Tongue (tissue), 2 donors: ENCODE measurements around the gene CRB1. TPM values are rescaled to one million over a fixed set of nuclear protein-coding genes. Genes with fewer than 3 reads are reported as not detected.
A peak's percentile ranks its signal among the peaks of the same experiment; 100 is the strongest.

Source experiments
- DNase-seq: peaks from one replicate; pipeline ENCODE4 v3.0.0-alpha.2; 2015
- total RNA-seq: library from RNA; depleted of rRNA; stranded (reverse); fragments of >200 nt; gene quantifications from one replicate; pipeline ENCODE4 v1.2.3, GENCODE V29; 2014

The CRB1 gene
- total RNA-seq, 1 donor from 2014 or later, result 1.2 TPM

- no peak for DNase-seq
These were observed 83.9 kb downstream of the CRB1 start for GRCh38 chr1:197351821-197352440.

GRCh38 chr1:197355248-197355995 is 87.4 kb downstream of the CRB1 start:
- no peak for DNase-seq

- peak; percentile 41 for DNase-seq
These were observed 88.9 kb downstream of the CRB1 start for GRCh38 chr1:197356723-197357533.

GRCh38 chr1:197358959-197359358 is 90.9 kb downstream of the CRB1 start:
- DNase-seq, result no peak

- peak; percentile 15 for DNase-seq
These were observed 92.0 kb downstream of the CRB1 start for GRCh38 chr1:197360068-197360467.

- DNase-seq, result no peak
These were observed 94.8 kb downstream of the CRB1 start for GRCh38 chr1:197362871-197363270.

- no peak for DNase-seq
These were observed 95.8 kb downstream of the CRB1 start for GRCh38 chr1:197363855-197364254.

GRCh38 chr1:197366996-197367395 is 98.9 kb downstream of the CRB1 start:
- no peak for DNase-seq

- DNase-seq, result no peak
These were observed 99.6 kb downstream of the CRB1 start for GRCh38 chr1:197367627-197368026.

- DNase-seq, result no peak
These were observed 106.4 kb downstream of the CRB1 start for GRCh38 chr1:197374428-197374827.

GRCh38 chr1:197384471-197384870 is 116.4 kb downstream of the CRB1 start:
- DNase-seq, result no peak

- no peak for DNase-seq
These were observed 120.7 kb downstream of the CRB1 start for GRCh38 chr1:197388801-197389200.

GRCh38 chr1:197390856-197391255 is 122.8 kb downstream of the CRB1 start:
- no peak for DNase-seq

GRCh38 chr1:197391303-197392226 is 123.5 kb downstream of the CRB1 start:
- DNase-seq, result no peak

GRCh38 chr1:197392541-197392940 is 124.5 kb downstream of the CRB1 start:
- DNase-seq, result no peak

GRCh38 chr1:197393105-197393504 is 125.1 kb downstream of the CRB1 start:
- DNase-seq, result no peak

GRCh38 chr1:197393772-197394171 is 125.7 kb downstream of the CRB1 start:
- DNase-seq, result no peak

- DNase-seq, result no peak
These were observed 127.0 kb downstream of the CRB1 start for GRCh38 chr1:197394831-197395608.

- no peak for DNase-seq
These were observed 129.8 kb downstream of the CRB1 start for GRCh38 chr1:197397895-197398294.

- no peak for DNase-seq
These were observed 131.9 kb downstream of the CRB1 start for GRCh38 chr1:197399755-197400521.
